Endothelial cell of umbilical vein (primary cell): ENCODE measurements around the gene LDLRAD4. TPM values are rescaled to one million over a fixed set of nuclear protein-coding genes. Genes with fewer than 3 reads are reported as not detected.

ENCODE experiments used
- BruUV-seq: library from RNA; stranded (reverse); fragments of 400-500 nt; replicated peaks from 2 replicates; lab custom pipeline; 2021; lab: Mats Ljungman, UMichigan
- CTCF ChIA-PET: fragments of 300-600, 350-600 bp; sonication (Branson Sonifier 250); formaldehyde crosslinking; loops from one replicate; lab custom pipeline; 2021; ENCODE audit warnings: antibody characterized with exemption, inconsistent platforms; lab: Charles Lee
- POLR2A ChIA-PET: fragments of 300-600, 350-600 bp; sonication (Branson Sonifier 250); formaldehyde crosslinking; loops from one replicate; lab custom pipeline; 2021; ENCODE audit warnings: antibody characterized with exemption, inconsistent platforms; lab: Charles Lee
- DNase-seq: peaks from one replicate; pipeline ENCODE4 v3.0.0-alpha.2; 2011; ENCODE audit warnings: low read depth, low spot score
- FAIRE-seq: peaks from 2 replicates; lab custom pipeline; 2011; peaks lifted over from hg19 to GRCh38; lab: Jason Lieb, UNC
- H2AFZ ChIP-seq: 2 replicates; pipeline ENCODE4 v1.6.0; 2012; ENCODE audit warnings: low read depth, low read length, control low read depth, inconsistent platforms
- H3K27ac ChIP-seq: 2 replicates; pipeline ENCODE4 v1.5.1; 2011; ENCODE audit warnings: low read depth, mild to moderate bottlenecking, control low read depth, low read length, moderate library complexity; ENCODE audit not compliant: insufficient read depth
- H3K27me3 ChIP-seq, 2 experiments: 2 replicates each; pipeline versions ENCODE4 v1.6.0 to v1.6.1; 2011; ENCODE audit warnings: low read length in 2 of 2, mixed read lengths in 1 of 2; ENCODE audit not compliant: control insufficient read depth in 2 of 2, insufficient read depth in 2 of 2
- H3K36me3 ChIP-seq, 2 experiments: 2 replicates in 1 of 2; 3 replicates in 1 of 2; pipeline ENCODE4 v1.5.1; 2011; ENCODE audit warnings: low read length in 2 of 2, mild to moderate bottlenecking in 1 of 2, moderate library complexity in 1 of 2; ENCODE audit not compliant: control insufficient read depth in 2 of 2, insufficient read depth in 2 of 2; ENCODE audit errors: extremely low read depth in 1 of 2
- H3K4me1 ChIP-seq: 3 replicates; pipeline ENCODE4 v1.5.1; 2011; ENCODE audit warnings: mild to moderate bottlenecking, low read length; ENCODE audit not compliant: control insufficient read depth, insufficient read depth; ENCODE audit errors: extremely low read depth
- H3K4me2 ChIP-seq: 2 replicates; pipeline ENCODE4 v1.6.1; 2011; ENCODE audit warnings: low read length, control low read depth, mixed read lengths; ENCODE audit not compliant: insufficient read depth
- H3K4me3 ChIP-seq, 3 experiments: fragments of 200-600 bp in 1 of 3; sonication (generic), shearing (Covaris generic) in 1 of 3; replicated peaks in 1 of 3; 2 replicates each; pipeline ENCODE4 v1.5.1; 2011 to 2016; ENCODE audit warnings: control low read depth in 3 of 3, low read length in 3 of 3, mild to moderate bottlenecking in 2 of 3, inconsistent platforms in 1 of 3, low read depth in 1 of 3, moderate library complexity in 1 of 3; ENCODE audit not compliant: insufficient read depth in 1 of 3
- H3K79me2 ChIP-seq: 2 replicates; pipeline ENCODE4 v1.6.0; 2012; ENCODE audit warnings: low read length, inconsistent platforms; ENCODE audit not compliant: control insufficient read depth, insufficient read depth
- H3K9ac ChIP-seq: replicated peaks from 2 replicates; pipeline ENCODE3; 2011; ENCODE audit warnings: low read length, control low read depth; ENCODE audit not compliant: insufficient read depth; ENCODE audit errors: extremely low read depth
- H3K9me1 ChIP-seq: replicated peaks from 3 replicates; pipeline ENCODE4 v1.6.0; 2011; ENCODE audit warnings: mild to moderate bottlenecking, low read length; ENCODE audit not compliant: control insufficient read depth, insufficient read depth; ENCODE audit errors: extremely low read depth
- H3K9me3 ChIP-seq: replicated peaks from 2 replicates; pipeline ENCODE4 v1.5.1; 2012; ENCODE audit warnings: low read length, inconsistent platforms; ENCODE audit not compliant: control insufficient read depth, insufficient read depth
- H4K20me1 ChIP-seq: replicated peaks from 2 replicates; pipeline ENCODE3; 2011; ENCODE audit warnings: mild to moderate bottlenecking, low read length; ENCODE audit not compliant: control insufficient read depth, insufficient read depth; ENCODE audit errors: extremely low read depth
- EZH2 ChIP-seq: IDR thresholded peaks from 2 replicates; pipeline ENCODE4 v1.6.1; 2012; ENCODE audit warnings: borderline replicate concordance, low read depth, mild to moderate bottlenecking, moderate library complexity, low read length, inconsistent platforms; ENCODE audit not compliant: severe bottlenecking
- FOS ChIP-seq: IDR thresholded peaks from 2 replicates; pipeline ENCODE4 v1.6.1; 2011; ENCODE audit warnings: mild to moderate bottlenecking, low read length, moderate library complexity, borderline replicate concordance; ENCODE audit not compliant: insufficient read depth
- GATA2 ChIP-seq: IDR thresholded peaks from 2 replicates; pipeline ENCODE4 v1.7.0; 2011; ENCODE audit warnings: low read depth, mild to moderate bottlenecking, moderate library complexity, mixed read lengths, low read length; ENCODE audit not compliant: insufficient read length, insufficient read depth
- JUN ChIP-seq: IDR thresholded peaks from 2 replicates; pipeline ENCODE4 v1.6.1; 2011; ENCODE audit warnings: borderline replicate concordance, low read depth; ENCODE audit not compliant: insufficient read length, insufficient read depth
- MYC ChIP-seq: IDR thresholded peaks from one replicate; pipeline ENCODE4 v1.6.1; 2011; ENCODE audit warnings: mild to moderate bottlenecking, low read depth, low read length
- POLR2A ChIP-seq: IDR thresholded peaks from 2 replicates; pipeline ENCODE4 v1.6.1; 2012; ENCODE audit warnings: low read depth, mild to moderate bottlenecking, control low read depth, low read length
- POLR2AphosphoS5 ChIP-seq: IDR thresholded peaks from 2 replicates; pipeline ENCODE4 v1.6.1; 2012; ENCODE audit warnings: low read depth, mild to moderate bottlenecking, control low read depth, low read length, moderate library complexity; ENCODE audit not compliant: insufficient read depth
- dilution Hi-C: fragments of 300-500 bp; cut with MboI; formaldehyde crosslinking; loops from one replicate; pipeline ENCODE4 v1.15.0; 2019; ENCODE audit warnings: low sequenced_read_pairs; ENCODE audit not compliant: extremely low pct_ligation_motif_present
- intact Hi-C: fragments of 100-400 bp; cut with micrococcal nuclease; formaldehyde crosslinking; loops from one replicate; pipeline ENCODE4 v1.10.0; 2022
- polyA plus RNA-seq, 4 experiments: library from polyadenylated mRNA; depleted of rRNA in 3 of 4; stranded (reverse) in 3 of 4; unstranded in 1 of 4; fragments of >200 nt; gene quantifications; 2 replicates each; pipeline versions ENCODE4 v1.2.1 to v1.2.3, GENCODE V29; 2011 to 2012; ENCODE audit warnings: missing spikeins in 1 of 4
- total RNA-seq: library from RNA; stranded (reverse); gene quantifications from 2 replicates; pipeline ENCODE4 v1.2.3, GENCODE V29; 2021
- TF ChIP-seq, protein P1 (sequence below): IDR thresholded peaks from 2 replicates; pipeline ENCODE4 v1.6.1; 2011; ENCODE audit not compliant: insufficient read depth, insufficient read length
- TF ChIP-seq, protein P2 (sequence below), 2 donors: IDR thresholded peaks; 1 replicate in 1 of 2; 2 replicates in 1 of 2; pipeline ENCODE4 v1.5.1; 2011; ENCODE audit warnings: low read length in 2 of 2, mild to moderate bottlenecking in 2 of 2, moderate library complexity in 2 of 2, control low read depth in 1 of 2, inconsistent platforms in 1 of 2, low read depth in 1 of 2; ENCODE audit not compliant: insufficient read depth in 1 of 2; ENCODE audit errors: extremely low read depth in 1 of 2

Gene LDLRAD4
- total and polyA plus RNA-seq, 2 donors (not counting 3 experiments of a cell fraction or from before 2014, with no cell fraction given): 5.2 to 6.5 TPM

DNA sequence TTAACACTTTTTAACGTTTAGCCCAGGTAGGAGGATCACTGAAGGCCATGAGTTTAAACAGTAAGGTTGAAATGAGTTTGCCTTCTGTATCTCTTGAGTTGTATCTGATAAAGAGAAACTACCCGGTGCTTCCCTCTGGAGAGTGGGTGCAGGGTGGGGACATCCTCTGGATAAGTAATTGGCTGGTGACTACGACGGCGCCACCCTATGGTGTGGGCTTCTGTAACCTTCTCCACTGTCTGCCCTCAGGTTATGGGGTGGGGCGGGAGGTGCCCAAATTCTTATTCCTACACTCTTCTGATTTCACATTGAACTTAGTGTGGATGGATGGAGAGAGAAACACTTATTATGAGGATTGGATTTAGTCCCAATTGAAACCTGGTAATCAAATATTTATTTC, 68.8 kb downstream of the LDLRAD4 start:
- Histone ChIP-seq H3K27ac (no peak overlapping the region), H3K9me1 (no peaks in the 10 kb centered on the region), H4K20me1 (no peaks in the 10 kb centered on the region), H3K27me3 (peaks cover 5 to 15% of the 10 kb centered on the region in 2 experiments), H3K9me3 (no peaks in the 10 kb centered on the region), H2AFZ (no peak overlapping the region), H3K4me1 (no peaks in the 10 kb centered on the region), H3K4me2 (no peak overlapping the region), H3K79me2 (no peaks in the 10 kb centered on the region), H3K9ac (no peak overlapping the region), H3K4me3 (no peak overlapping the region), H3K36me3 (no peaks in the 10 kb centered on the region)
- POLR2A ChIA-PET: no interaction called here
- FAIRE-seq: no peak
- dilution Hi-C loops (no loop called here), intact Hi-C loops (no loop called here)
- CTCF ChIA-PET: interaction anchor here (1.1 kb wide), 1 partner anchor 62 kb away, joined by 4 read pairs; no protein-coding TSS in a partner anchor
- TF ChIP-seq POLR2A (no peak), FOS (no peak), POLR2AphosphoS5 (no peak), MYC (no peak), JUN (no peak), EZH2 (no peak), GATA2 (no peak)
- TF ChIP-seq, protein P1, sequence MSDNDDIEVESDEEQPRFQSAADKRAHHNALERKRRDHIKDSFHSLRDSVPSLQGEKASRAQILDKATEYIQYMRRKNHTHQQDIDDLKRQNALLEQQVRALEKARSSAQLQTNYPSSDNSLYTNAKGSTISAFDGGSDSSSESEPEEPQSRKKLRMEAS: no peak
- TF ChIP-seq, protein P2, sequence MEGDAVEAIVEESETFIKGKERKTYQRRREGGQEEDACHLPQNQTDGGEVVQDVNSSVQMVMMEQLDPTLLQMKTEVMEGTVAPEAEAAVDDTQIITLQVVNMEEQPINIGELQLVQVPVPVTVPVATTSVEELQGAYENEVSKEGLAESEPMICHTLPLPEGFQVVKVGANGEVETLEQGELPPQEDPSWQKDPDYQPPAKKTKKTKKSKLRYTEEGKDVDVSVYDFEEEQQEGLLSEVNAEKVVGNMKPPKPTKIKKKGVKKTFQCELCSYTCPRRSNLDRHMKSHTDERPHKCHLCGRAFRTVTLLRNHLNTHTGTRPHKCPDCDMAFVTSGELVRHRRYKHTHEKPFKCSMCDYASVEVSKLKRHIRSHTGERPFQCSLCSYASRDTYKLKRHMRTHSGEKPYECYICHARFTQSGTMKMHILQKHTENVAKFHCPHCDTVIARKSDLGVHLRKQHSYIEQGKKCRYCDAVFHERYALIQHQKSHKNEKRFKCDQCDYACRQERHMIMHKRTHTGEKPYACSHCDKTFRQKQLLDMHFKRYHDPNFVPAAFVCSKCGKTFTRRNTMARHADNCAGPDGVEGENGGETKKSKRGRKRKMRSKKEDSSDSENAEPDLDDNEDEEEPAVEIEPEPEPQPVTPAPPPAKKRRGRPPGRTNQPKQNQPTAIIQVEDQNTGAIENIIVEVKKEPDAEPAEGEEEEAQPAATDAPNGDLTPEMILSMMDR (IDR thresholded peaks at IDR 0.05; ENCODE audit: extremely low read depth in 1 of 2, insufficient read depth in 1 of 2, low read depth in 1 of 2, low read length in 2 of 2): no peak
- no TSS peak for BruUV-seq
- DNase-seq: no peak
